ENCODE results near the gene KCTD10.

GRCh38 chr12:109489955-109490565 lies 13.0 kb upstream of the KCTD10 start:
- TF ChIP-seq CTCF (IDR thresholded peaks at IDR 0.05; ENCODE audit: low read depth, low read length) (no peak), POLR2A (IDR thresholded peaks at IDR 0.05; ENCODE audit: extremely low read depth, insufficient read length) (no peak)
